Tibial artery (tissue), 4 donors: ENCODE measurements around the gene CTSE.
A peak's percentile ranks its signal among the peaks of the same experiment; 100 is the strongest.

ENCODE experiments used
- DNase-seq, 2 donors: peaks; one replicate each; pipeline ENCODE4 v3.0.0-alpha.2; 2019
- H3K27ac ChIP-seq, 2 donors: fragments of 200-600 bp; sonication (generic) in 1 of 2; 1 replicate in 1 of 2; 2 replicates in 1 of 2; pipeline ENCODE4 v1.5.1; 2018 to 2019; ENCODE audit warnings: mild to moderate bottlenecking in 1 of 2
- H3K27me3 ChIP-seq, 2 donors: fragments of 200-600 bp; sonication (generic) in 1 of 2; one replicate each; pipeline versions ENCODE4 v1.5.1 to v1.6.0; 2016 to 2019
- H3K36me3 ChIP-seq, 3 donors: fragments of 200-600 bp; sonication (generic) in 2 of 3; one replicate each; pipeline ENCODE4 v1.5.1; 2016 to 2019; ENCODE audit warnings: mild to moderate bottlenecking in 2 of 3
- H3K4me1 ChIP-seq, 4 donors: fragments of 200-600 bp; sonication (generic) in 2 of 4; 1 replicate in 3 of 4; 2 replicates in 1 of 4; pipeline ENCODE4 v1.5.1; 2016 to 2019
- H3K4me3 ChIP-seq, 2 donors: fragments of 200-600 bp; sonication (generic) in 1 of 2; 1 replicate in 1 of 2; 2 replicates in 1 of 2; pipeline ENCODE4 v1.5.1; 2018 to 2019; ENCODE audit warnings: mild to moderate bottlenecking in 2 of 2
- H3K9me3 ChIP-seq, 3 donors: fragments of 200-600 bp; sonication (generic) in 1 of 3; one replicate each; pipeline ENCODE4 v1.5.1; 2016 to 2019
- intact Hi-C: fragments of 100-400 bp; cut with DNase I; formaldehyde crosslinking; loops from one replicate; pipeline ENCODE4 v1.15.0; 2023; ENCODE audit warnings: low total_unique reads
- TF ChIP-seq, protein P1 (sequence below), 2 experiments: fragments of 200-600 bp in 1 of 2; fragments of 450-650 bp in 1 of 2; IDR thresholded peaks; one replicate each; pipeline ENCODE4 v1.5.1; 2017 to 2019; ENCODE audit warnings: antibody characterized with exemption in 2 of 2, mild to moderate bottlenecking in 1 of 2, moderate library complexity in 1 of 2

The CTSE gene

GRCh38 chr1:206037581-206037980 lies 13.9 kb upstream of the CTSE start:
- no peak for DNase-seq
- no peaks in the 10 kb centered on the region for H3K4me1 ChIP-seq
- no peaks in the 10 kb centered on the region for H3K9me3 ChIP-seq
- intact Hi-C loops = no loop called here
- TF ChIP-seq, protein P1, sequence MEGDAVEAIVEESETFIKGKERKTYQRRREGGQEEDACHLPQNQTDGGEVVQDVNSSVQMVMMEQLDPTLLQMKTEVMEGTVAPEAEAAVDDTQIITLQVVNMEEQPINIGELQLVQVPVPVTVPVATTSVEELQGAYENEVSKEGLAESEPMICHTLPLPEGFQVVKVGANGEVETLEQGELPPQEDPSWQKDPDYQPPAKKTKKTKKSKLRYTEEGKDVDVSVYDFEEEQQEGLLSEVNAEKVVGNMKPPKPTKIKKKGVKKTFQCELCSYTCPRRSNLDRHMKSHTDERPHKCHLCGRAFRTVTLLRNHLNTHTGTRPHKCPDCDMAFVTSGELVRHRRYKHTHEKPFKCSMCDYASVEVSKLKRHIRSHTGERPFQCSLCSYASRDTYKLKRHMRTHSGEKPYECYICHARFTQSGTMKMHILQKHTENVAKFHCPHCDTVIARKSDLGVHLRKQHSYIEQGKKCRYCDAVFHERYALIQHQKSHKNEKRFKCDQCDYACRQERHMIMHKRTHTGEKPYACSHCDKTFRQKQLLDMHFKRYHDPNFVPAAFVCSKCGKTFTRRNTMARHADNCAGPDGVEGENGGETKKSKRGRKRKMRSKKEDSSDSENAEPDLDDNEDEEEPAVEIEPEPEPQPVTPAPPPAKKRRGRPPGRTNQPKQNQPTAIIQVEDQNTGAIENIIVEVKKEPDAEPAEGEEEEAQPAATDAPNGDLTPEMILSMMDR (IDR thresholded peaks at IDR 0.05) = no peak
- peaks cover 0 to 23% of the 10 kb centered on the region in 2 donors for H3K27me3 ChIP-seq
- H3K27ac ChIP-seq = no peak overlapping the region
- no peaks in the 10 kb centered on the region for H3K36me3 ChIP-seq
- no peak overlapping the region for H3K4me3 ChIP-seq

DNA sequence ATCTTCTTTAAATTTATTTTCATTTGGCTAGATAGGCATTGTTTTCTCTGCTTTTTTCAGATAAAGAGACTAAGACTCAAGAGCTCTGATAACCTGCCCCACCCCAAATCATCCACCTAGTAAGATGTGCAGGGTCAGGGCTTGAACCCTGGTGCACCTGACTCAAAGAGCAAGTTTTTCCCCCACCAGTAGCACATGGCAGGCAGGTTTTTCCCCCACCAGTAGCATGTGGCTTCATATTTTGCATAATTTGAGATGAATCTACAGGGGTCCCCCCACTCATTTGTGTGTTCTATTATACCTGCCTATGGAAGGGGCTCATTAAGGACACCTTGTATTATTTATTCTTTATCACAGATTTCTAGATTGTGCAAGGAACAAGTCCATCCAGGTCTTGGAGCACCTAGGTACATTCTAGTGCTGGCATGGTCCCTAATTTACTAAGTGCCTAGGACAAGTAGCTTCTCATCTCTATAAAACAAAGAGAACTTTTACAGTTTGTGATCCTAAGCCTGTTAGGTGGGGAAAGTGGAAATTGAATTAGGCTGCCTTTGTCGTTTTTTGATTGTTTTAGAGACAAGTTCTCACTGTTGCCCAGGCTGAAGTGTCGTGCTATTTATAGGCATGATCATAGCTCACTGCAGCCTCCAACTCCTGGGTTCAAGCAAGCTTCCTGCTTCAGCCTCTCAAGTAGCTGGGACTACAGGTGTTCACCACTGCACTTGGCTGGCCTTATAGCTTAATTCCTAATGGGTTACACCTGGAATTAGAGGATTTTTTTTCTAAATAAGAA lies 13.2 kb upstream of the CTSE start:
- intact Hi-C loops = no loop called here
- Histone ChIP-seq H3K27ac (no peak overlapping the region), H3K36me3 (no peaks in the 10 kb centered on the region), H3K4me1 (no peaks in the 10 kb centered on the region), H3K27me3 (peaks cover 0 to 23% of the 10 kb centered on the region in 2 donors), H3K9me3 (no peaks in the 10 kb centered on the region), H3K4me3 (no peak overlapping the region)
- DNase-seq = no peak
- TF ChIP-seq, protein P1 (IDR thresholded peaks at IDR 0.05) = no peak

- intact Hi-C loops = no loop called here
- H3K9me3 ChIP-seq = no peaks in the 10 kb centered on the region
- no peak overlapping the region for H3K27ac ChIP-seq
- H3K27me3 ChIP-seq = peaks cover 0 to 19% of the 10 kb centered on the region in 2 donors
- no peaks in the 10 kb centered on the region for H3K4me1 ChIP-seq
- DNase-seq = no peak
- H3K36me3 ChIP-seq = no peaks in the 10 kb centered on the region
- no peak overlapping the region for H3K4me3 ChIP-seq
- TF ChIP-seq, protein P1 (IDR thresholded peaks at IDR 0.05) = no peak
These were observed 11.3 kb upstream of the CTSE start for GRCh38 chr1:206035027-206035426.

GRCh38 chr1:206032380-206033140 lies 8.9 kb upstream of the CTSE start:
- no peak overlapping the region for H3K27ac ChIP-seq
- no peak overlapping the region for H3K4me3 ChIP-seq
- no peaks in the 10 kb centered on the region for H3K9me3 ChIP-seq
- H3K4me1 ChIP-seq = no peaks in the 10 kb centered on the region
- H3K27me3 ChIP-seq = peaks cover 0 to 27% of the 10 kb centered on the region in 2 donors
- TF ChIP-seq, protein P1 (IDR thresholded peaks at IDR 0.05) = no peak
- no peak for DNase-seq
- intact Hi-C loops = no loop called here
- no peaks in the 10 kb centered on the region for H3K36me3 ChIP-seq

- Histone ChIP-seq H3K36me3 (no peaks in the 10 kb centered on the region), H3K27me3 (peaks cover 0 to 13% of the 10 kb centered on the region in 2 donors), H3K4me1 (no peaks in the 10 kb centered on the region), H3K4me3 (no peak overlapping the region), H3K9me3 (no peaks in the 10 kb centered on the region), H3K27ac (no peak overlapping the region)
- TF ChIP-seq, protein P1 (IDR thresholded peaks at IDR 0.05) = peak; percentile 39 to 54
- intact Hi-C loops = no loop called here
- DNase-seq = peak in 1 of 2 donors; percentile 42
These were observed 7.0 kb upstream of the CTSE start for GRCh38 chr1:206030714-206031113.
